A549 (cell line): ENCODE measurements around the gene TRABD2B. TPM values are rescaled to one million over a fixed set of nuclear protein-coding genes. Genes with fewer than 3 reads are reported as not detected.

Source experiments
- ATAC-seq, 2 experiments: fragments of 200-7000 bp in 1 of 2; fragments of >200 bp in 1 of 2; cut with Nextera tagmentation in 1 of 2; cut with Tn5 transposase in 1 of 2; 3 replicates each; pipeline versions ENCODE4 v1.8.0 to v1.9.1; 2018 to 2020; ENCODE audit warnings: mild to moderate bottlenecking in 1 of 2, moderate library complexity in 1 of 2
- CTCF ChIA-PET: fragments of 300-600 bp; sonication (Branson Sonifier 250); formaldehyde crosslinking; extraction: SDS; loops from one replicate; lab custom pipeline; 2021; ENCODE audit warnings: antibody characterized with exemption, inconsistent platforms; lab: Yijun Ruan, JAX
- POLR2A ChIA-PET: fragments of 350-600 bp; formaldehyde crosslinking; extraction: SDS; loops from one replicate; lab custom pipeline; 2021; ENCODE audit warnings: antibody characterized with exemption, inconsistent platforms; lab: Yijun Ruan, JAX
- DNase-seq, 2 experiments: peaks; one replicate each; pipeline versions ENCODE4 v3.0.0 to v3.0.0-alpha.2; 2011 to 2016; ENCODE audit warnings: low read depth in 1 of 2, low spot score in 1 of 2
- FAIRE-seq: peaks from 2 replicates; lab custom pipeline; 2011; peaks lifted over from hg19 to GRCh38; lab: Jason Lieb, UNC
- H3K27ac ChIP-seq, 2 experiments: fragments of >200 bp; sonication (Bioruptor Twin); formaldehyde crosslinking; 3 replicates each; pipeline ENCODE4 v1.5.1; 2016 to 2017
- H3K4me1 ChIP-seq: fragments of >200 bp; sonication (Bioruptor Twin); formaldehyde crosslinking; 3 replicates; pipeline ENCODE4 v1.6.1; 2016
- H3K4me2 ChIP-seq: fragments of >200 bp; sonication (Bioruptor Twin); formaldehyde crosslinking; 3 replicates; pipeline ENCODE4 v1.6.1; 2016
- H3K4me3 ChIP-seq: fragments of >200 bp; sonication (Bioruptor Twin); formaldehyde crosslinking; 3 replicates; pipeline ENCODE4 v1.5.1; 2016
- H3K9me3 ChIP-seq: fragments of >200 bp; sonication (Bioruptor Twin); formaldehyde crosslinking; 3 replicates; pipeline ENCODE4 v1.6.1; 2016
- BHLHE40 ChIP-seq: IDR thresholded peaks from 2 replicates; pipeline ENCODE4 v1.6.1; 2012; ENCODE audit warnings: low read depth, low read length, inconsistent platforms
- CBX8 ChIP-seq: fragments of 200-600 bp; sonication (generic); IDR thresholded peaks from 2 replicates; pipeline ENCODE4 v1.6.1; 2016
- CEBPB ChIP-seq, 2 experiments: fragments of >200 bp in 1 of 2; sonication (Bioruptor Twin) in 1 of 2; formaldehyde crosslinking in 1 of 2; IDR thresholded peaks; 2 replicates each; pipeline ENCODE4 v1.6.1; 2012 to 2016
- CHD2 ChIP-seq: fragments of 150-350 bp; IDR thresholded peaks from 2 replicates; pipeline ENCODE4 v1.6.1; 2014; ENCODE audit warnings: low read length; ENCODE audit not compliant: partially characterized antibody
- CHD4 ChIP-seq: fragments of 200-600 bp; sonication (generic); IDR thresholded peaks from 2 replicates; pipeline ENCODE4 v1.6.1; 2016; ENCODE audit warnings: antibody characterized with exemption, mild to moderate bottlenecking, borderline replicate concordance
- EHF ChIP-seq: fragments of 250-450 bp; sonication (Bioruptor Pico); IDR thresholded peaks from 2 replicates; pipeline ENCODE4 v1.5.0; 2020; ENCODE audit warnings: mild to moderate bottlenecking
- FOSB ChIP-seq: fragments of 250-450 bp; sonication (Bioruptor Pico); IDR thresholded peaks from 2 replicates; pipeline ENCODE4 v1.5.0; 2020; ENCODE audit warnings: mild to moderate bottlenecking, moderate library complexity
- FOSL2 ChIP-seq, 2 experiments: fragments of 450-650 bp in 1 of 2; fragments of >200 bp in 1 of 2; sonication (Bioruptor Twin) in 1 of 2; formaldehyde crosslinking; IDR thresholded peaks; 2 replicates each; pipeline versions ENCODE4 v1.5.0 to v1.6.1; 2016 to 2020; ENCODE audit warnings: mild to moderate bottlenecking in 1 of 2, moderate library complexity in 1 of 2
- FOXS1 ChIP-seq: fragments of 250-450 bp; sonication (Bioruptor Pico); IDR thresholded peaks from 2 replicates; pipeline ENCODE4 v1.5.0; 2020; ENCODE audit warnings: mild to moderate bottlenecking, moderate library complexity
- GATA3 ChIP-seq: IDR thresholded peaks from 2 replicates; pipeline ENCODE4 v1.6.1; 2012; ENCODE audit warnings: borderline replicate concordance
- HEYL ChIP-seq: fragments of 250-450 bp; sonication (Bioruptor Pico); IDR thresholded peaks from 2 replicates; pipeline ENCODE4 v1.8.0; 2021; ENCODE audit warnings: mild to moderate bottlenecking, moderate library complexity
- HOXA7 ChIP-seq: fragments of 250-450 bp; sonication (Bioruptor Pico); IDR thresholded peaks from 2 replicates; pipeline ENCODE4 v1.5.0; 2020; ENCODE audit warnings: mild to moderate bottlenecking, moderate library complexity
- HOXB5 ChIP-seq: fragments of 250-450 bp; sonication (Bioruptor Pico); IDR thresholded peaks from 2 replicates; pipeline ENCODE4 v1.5.0; 2020; ENCODE audit warnings: mild to moderate bottlenecking, moderate library complexity
- JUN ChIP-seq, 2 experiments: fragments of >200 bp; sonication (Bioruptor Twin); formaldehyde crosslinking; IDR thresholded peaks; 2 replicates in 1 of 2; 3 replicates in 1 of 2; pipeline ENCODE4 v1.6.1; 2016 to 2017
- KDM5A ChIP-seq: fragments of 200-600 bp; sonication (generic); IDR thresholded peaks from 2 replicates; pipeline ENCODE4 v1.6.1; 2016; ENCODE audit warnings: antibody characterized with exemption, mild to moderate bottlenecking
- MAFK ChIP-seq: fragments of 450-650 bp; IDR thresholded peaks from 2 replicates; pipeline ENCODE4 v1.6.1; 2014; ENCODE audit not compliant: partially characterized antibody
- MYC ChIP-seq: IDR thresholded peaks from 2 replicates; pipeline ENCODE4 v1.6.1; 2012; ENCODE audit warnings: mild to moderate bottlenecking, inconsistent platforms, low read length, improper control_type of control experiment, borderline replicate concordance
- NPAS2 ChIP-seq: fragments of 250-450 bp; sonication (Bioruptor Pico); IDR thresholded peaks from 2 replicates; pipeline ENCODE4 v1.8.0; 2022; ENCODE audit warnings: mild to moderate bottlenecking, moderate library complexity, borderline replicate concordance
- PHF8 ChIP-seq: fragments of 200-600 bp; sonication (generic); IDR thresholded peaks from 2 replicates; pipeline ENCODE4 v1.6.1; 2016; ENCODE audit warnings: low read depth, mild to moderate bottlenecking, antibody characterized with exemption, moderate library complexity, borderline replicate concordance
- POLR2AphosphoS2 ChIP-seq: conservative IDR thresholded peaks from 2 replicates; pipeline ENCODE4 v1.6.1; 2012; ENCODE audit warnings: low read length, improper control_type of control experiment, inconsistent platforms
- RAD21 ChIP-seq, 2 experiments: fragments of >200 bp in 1 of 2; sonication (Bioruptor Twin) in 1 of 2; formaldehyde crosslinking in 1 of 2; IDR thresholded peaks in 1 of 2; conservative IDR thresholded peaks in 1 of 2; 2 replicates in 1 of 2; 3 replicates in 1 of 2; pipeline ENCODE4 v1.6.1; 2012 to 2018; ENCODE audit warnings: inconsistent platforms in 1 of 2
- RCOR1 ChIP-seq: fragments of 150-350 bp; IDR thresholded peaks from 2 replicates; pipeline ENCODE4 v1.6.1; 2014; ENCODE audit warnings: antibody characterized with exemption, low read length, low read depth
- RFX5 ChIP-seq: fragments of 450-650 bp; IDR thresholded peaks from 2 replicates; pipeline ENCODE4 v1.7.1; 2014; ENCODE audit warnings: antibody characterized with exemption, mild to moderate bottlenecking, moderate library complexity
- ZFP36 ChIP-seq: fragments of 450-650 bp; IDR thresholded peaks from 2 replicates; pipeline ENCODE4 v1.6.1; 2014; ENCODE audit warnings: borderline replicate concordance; ENCODE audit not compliant: partially characterized antibody
- ZNF302 ChIP-seq: fragments of 250-450 bp; sonication (Bioruptor Pico); IDR thresholded peaks from 2 replicates; pipeline ENCODE4 v1.9.0; 2021; ENCODE audit warnings: inconsistent platforms, mild to moderate bottlenecking, moderate library complexity
- ZSCAN20 ChIP-seq: fragments of 250-450 bp; sonication (Bioruptor Pico); IDR thresholded peaks from 2 replicates; pipeline ENCODE4 v1.8.0; 2022; ENCODE audit warnings: mild to moderate bottlenecking, moderate library complexity
- WGBS: methylation state at CpG from one replicate; pipeline ENCODE4 v1.1.6; 2017; ENCODE audit errors: missing lambda C conversion rate; 5-methylcytosine and 5-hydroxymethylcytosine counted together
- polyA plus RNA-seq, 4 experiments: library from polyadenylated mRNA; depleted of rRNA in 3 of 4; stranded (reverse); fragments of >200 nt; fragmentation: RNase III in 1 of 4; extraction: RNeasy Plus Mini Kit Qiagen cat#74134 plus additional on column Dnase treatment in 1 of 4; gene quantifications; 2 replicates in 3 of 4; 3 replicates in 1 of 4; pipeline ENCODE4 v1.2.3, GENCODE V29; 2011 to 2017
- TF ChIP-seq, protein P1 (sequence below): fragments of >200 bp; sonication (Bioruptor Twin); formaldehyde crosslinking; IDR thresholded peaks from 3 replicates; pipeline ENCODE4 v1.6.1; 2016
- TF ChIP-seq, protein P2 (sequence below): fragments of 250-450 bp; sonication (Bioruptor Pico); IDR thresholded peaks from 2 replicates; pipeline ENCODE4 v1.5.0; 2020; ENCODE audit warnings: low read depth, mild to moderate bottlenecking, moderate library complexity
- TF ChIP-seq, protein P3 (sequence below): fragments of >200 bp; sonication (Bioruptor Twin); formaldehyde crosslinking; IDR thresholded peaks from 3 replicates; pipeline ENCODE4 v1.5.1; 2016

TRABD2B gene
- polyA plus RNA-seq, 2 of the 4 experiments (the other 2 are of a cell fraction) = 0.04 to 0.21 TPM

DNA sequence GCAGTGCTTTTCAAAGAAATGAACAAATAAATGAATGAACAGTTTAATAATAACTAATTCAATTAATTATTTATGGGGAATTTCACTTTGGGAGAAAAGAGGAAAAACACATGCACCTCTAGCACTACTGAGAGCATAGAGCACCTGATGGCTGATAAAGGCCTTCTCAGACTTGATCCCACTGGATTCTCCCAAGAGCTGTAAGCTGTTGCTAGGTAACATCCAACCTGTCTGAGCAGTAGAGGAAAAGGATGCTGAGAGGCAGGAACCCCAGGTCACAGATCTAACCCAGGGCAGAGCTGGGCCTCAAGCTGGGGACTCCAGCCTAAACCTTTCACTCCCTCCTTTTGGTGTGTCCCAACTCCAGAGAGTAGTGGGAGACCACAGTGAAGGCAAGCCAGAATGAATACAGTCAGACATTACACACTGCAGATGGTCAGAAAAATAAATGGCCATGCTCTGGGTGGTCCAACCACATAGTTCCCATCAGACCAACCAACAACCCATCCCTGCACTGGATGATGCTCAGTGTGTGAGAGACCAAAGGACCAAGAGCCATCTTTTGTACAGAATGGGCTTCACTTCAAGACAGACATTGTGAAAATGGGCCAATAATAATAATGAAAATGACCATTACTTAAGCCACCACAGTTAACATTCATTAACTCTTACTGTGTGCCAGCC, 15.4 kb downstream of the TRABD2B start:
- FAIRE-seq = no peak
- ATAC-seq = no peak
- CTCF ChIA-PET = no interaction called here

DNA sequence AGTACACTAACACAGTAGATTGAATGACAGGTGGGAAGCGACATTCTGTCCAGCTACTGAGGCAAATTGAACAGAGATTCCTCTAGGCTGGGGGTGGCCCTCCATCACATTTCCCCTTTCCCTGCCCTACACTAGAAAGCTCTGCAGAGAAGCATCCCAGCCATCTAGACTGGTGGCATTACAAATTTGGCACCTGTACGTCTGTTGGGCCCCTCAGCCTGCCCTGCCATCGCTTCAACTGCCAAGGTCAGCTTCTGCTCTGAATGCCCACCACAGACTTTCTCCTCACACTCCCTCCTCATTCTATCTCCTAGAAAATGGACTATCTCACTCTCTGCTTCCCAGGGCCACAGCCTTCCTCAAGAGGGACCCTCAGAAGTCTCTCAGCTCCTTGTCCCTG, 16.7 kb downstream of the TRABD2B start:
- TF ChIP-seq CEBPB (IDR thresholded peaks at IDR 0.05) (no peak), EHF (CRISPR knock-in tag) (no peak), FOSB (CRISPR knock-in tag) (no peak), JUN (IDR thresholded peaks at IDR 0.05) (no peak), HOXB5 (CRISPR knock-in tag) (no peak), CBX8 (no peak), ZFP36 (no peak), HEYL (CRISPR knock-in tag) (no peak), HOXA7 (no peak), POLR2AphosphoS2 (no peak), NPAS2 (CRISPR knock-in tag) (no peak), BHLHE40 (no peak), FOXS1 (CRISPR knock-in tag) (no peak), RAD21 (conservative IDR thresholded peaks at IDR 0.05 in 1 of 2, IDR thresholded peaks at IDR 0.05 in 1 of 2) (no peak)
- TF ChIP-seq, protein P1, sequence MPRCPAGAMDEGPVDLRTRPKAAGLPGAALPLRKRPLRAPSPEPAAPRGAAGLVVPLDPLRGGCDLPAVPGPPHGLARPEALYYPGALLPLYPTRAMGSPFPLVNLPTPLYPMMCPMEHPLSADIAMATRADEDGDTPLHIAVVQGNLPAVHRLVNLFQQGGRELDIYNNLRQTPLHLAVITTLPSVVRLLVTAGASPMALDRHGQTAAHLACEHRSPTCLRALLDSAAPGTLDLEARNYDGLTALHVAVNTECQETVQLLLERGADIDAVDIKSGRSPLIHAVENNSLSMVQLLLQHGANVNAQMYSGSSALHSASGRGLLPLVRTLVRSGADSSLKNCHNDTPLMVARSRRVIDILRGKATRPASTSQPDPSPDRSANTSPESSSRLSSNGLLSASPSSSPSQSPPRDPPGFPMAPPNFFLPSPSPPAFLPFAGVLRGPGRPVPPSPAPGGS = no peak
- TF ChIP-seq, protein P2, sequence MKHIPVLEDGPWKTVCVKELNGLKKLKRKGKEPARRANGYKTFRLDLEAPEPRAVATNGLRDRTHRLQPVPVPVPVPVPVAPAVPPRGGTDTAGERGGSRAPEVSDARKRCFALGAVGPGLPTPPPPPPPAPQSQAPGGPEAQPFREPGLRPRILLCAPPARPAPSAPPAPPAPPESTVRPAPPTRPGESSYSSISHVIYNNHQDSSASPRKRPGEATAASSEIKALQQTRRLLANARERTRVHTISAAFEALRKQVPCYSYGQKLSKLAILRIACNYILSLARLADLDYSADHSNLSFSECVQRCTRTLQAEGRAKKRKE = no peak
- POLR2A ChIA-PET = no interaction called here
- no peak for DNase-seq
- Histone ChIP-seq H3K4me1 (no peaks in the 10 kb centered on the region), H3K4me2 (no peak overlapping the region), H3K4me3 (no peak overlapping the region), H3K27ac (no peak overlapping the region), H3K9me3 (no peaks in the 10 kb centered on the region)
- CTCF ChIA-PET = no interaction called here
- ATAC-seq = no peak
- FAIRE-seq = no peak
- WGBS = 55% methylated on average over 3 of the region's 3 CpGs

More for the DNA sequence above, 15.4 kb downstream of the TRABD2B start:
- no peak overlapping the region for H3K4me3 ChIP-seq
- H3K27ac ChIP-seq = no peak overlapping the region
- DNase-seq = no peak
- no peaks in the 10 kb centered on the region for H3K4me1 ChIP-seq
- no peaks in the 10 kb centered on the region for H3K9me3 ChIP-seq
- POLR2A ChIA-PET = no interaction called here
- TF ChIP-seq EHF (CRISPR knock-in tag) (no peak), RAD21 (conservative IDR thresholded peaks at IDR 0.05 in 1 of 2, IDR thresholded peaks at IDR 0.05 in 1 of 2) (no peak), MAFK (no peak), MYC (no peak), RCOR1 (no peak), ZNF302 (CRISPR knock-in tag) (no peak), KDM5A (no peak), FOSL2 (IDR thresholded peaks at IDR 0.05) (no peak), FOSL2 (CRISPR knock-in tag; IDR thresholded peaks at IDR 0.05) (no peak), PHF8 (no peak), CHD2 (no peak), HOXB5 (CRISPR knock-in tag) (no peak), ZSCAN20 (no peak), RFX5 (no peak), GATA3 (no peak), CEBPB (IDR thresholded peaks at IDR 0.05) (no peak), CHD4 (no peak)
- TF ChIP-seq, protein P3, sequence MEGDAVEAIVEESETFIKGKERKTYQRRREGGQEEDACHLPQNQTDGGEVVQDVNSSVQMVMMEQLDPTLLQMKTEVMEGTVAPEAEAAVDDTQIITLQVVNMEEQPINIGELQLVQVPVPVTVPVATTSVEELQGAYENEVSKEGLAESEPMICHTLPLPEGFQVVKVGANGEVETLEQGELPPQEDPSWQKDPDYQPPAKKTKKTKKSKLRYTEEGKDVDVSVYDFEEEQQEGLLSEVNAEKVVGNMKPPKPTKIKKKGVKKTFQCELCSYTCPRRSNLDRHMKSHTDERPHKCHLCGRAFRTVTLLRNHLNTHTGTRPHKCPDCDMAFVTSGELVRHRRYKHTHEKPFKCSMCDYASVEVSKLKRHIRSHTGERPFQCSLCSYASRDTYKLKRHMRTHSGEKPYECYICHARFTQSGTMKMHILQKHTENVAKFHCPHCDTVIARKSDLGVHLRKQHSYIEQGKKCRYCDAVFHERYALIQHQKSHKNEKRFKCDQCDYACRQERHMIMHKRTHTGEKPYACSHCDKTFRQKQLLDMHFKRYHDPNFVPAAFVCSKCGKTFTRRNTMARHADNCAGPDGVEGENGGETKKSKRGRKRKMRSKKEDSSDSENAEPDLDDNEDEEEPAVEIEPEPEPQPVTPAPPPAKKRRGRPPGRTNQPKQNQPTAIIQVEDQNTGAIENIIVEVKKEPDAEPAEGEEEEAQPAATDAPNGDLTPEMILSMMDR = no peak
- TF ChIP-seq, all 56 proteins: peak for 0
- H3K4me2 ChIP-seq = no peak overlapping the region
